AG10803 (cell line): ENCODE measurements around the gene TCTN1.
A peak's percentile ranks its signal among the peaks of the same experiment; 100 is the strongest.
"Not testable (repeated sequence)": the region's sequence is repeated elsewhere in the genome, so short reads cannot be mapped to it uniquely, and the experiment has no call there.

ENCODE experiments used
- DNase-seq: peaks from one replicate; pipeline ENCODE4 v3.0.0; 2010; ENCODE audit warnings: low read depth
- H3K4me3 ChIP-seq: 2 replicates; pipeline ENCODE4 v1.5.1; 2011; ENCODE audit warnings: mild to moderate bottlenecking, low read length, control low read depth
- CTCF ChIP-seq: conservative IDR thresholded peaks from 2 replicates; pipeline ENCODE4 v1.5.1; 2011; ENCODE audit warnings: mild to moderate bottlenecking, low read length, control low read depth, inconsistent platforms

TCTN1 gene

GRCh38 chr12:110613771-110614684 is at the start of gene TCTN1:
Gene TCTN1, plus strand, starts transcription at chr12:110614129. Its CDS starts 54 bp downstream, at chr12:110614183.
- peak within 1 kb of the TSS; percentile 87 for H3K4me3 ChIP-seq
- 0 out of 2 replicates have a peak, but pooled peaks have one; percentile 9 for TF ChIP-seq CTCF
- peak; percentile 94 for DNase-seq

GRCh38 chr12:110564471-110564991 is 49.4 kb upstream of the TCTN1 start:
- H3K4me3 ChIP-seq = no peak overlapping the region
- no peak for TF ChIP-seq CTCF
- DNase-seq = no peak

GRCh38 chr12:110565894-110566871 is 47.7 kb upstream of the TCTN1 start:
- no peak for TF ChIP-seq CTCF
- no peak for DNase-seq
- H3K4me3 ChIP-seq = no peak overlapping the region

GRCh38 chr12:110566993-110567392 is 46.9 kb upstream of the TCTN1 start:
- no peak for DNase-seq
- H3K4me3 ChIP-seq = no peak overlapping the region
- TF ChIP-seq CTCF = no peak

GRCh38 chr12:110568752-110569151 is 45.2 kb upstream of the TCTN1 start:
- no peak overlapping the region for H3K4me3 ChIP-seq
- no peak for DNase-seq
- no peak for TF ChIP-seq CTCF

- not testable (repeated sequence) for H3K4me3 ChIP-seq, DNase-seq
These were observed 44.1 kb upstream of the TCTN1 start for GRCh38 chr12:110569838-110570237.

GRCh38 chr12:110570798-110571197 is 43.1 kb upstream of the TCTN1 start:
- DNase-seq, H3K4me3 ChIP-seq: not testable (repeated sequence)
